HepG2 (cell line): ENCODE data around the gene NCLN. TPM values are rescaled to one million over a fixed set of nuclear protein-coding genes. Genes with fewer than 3 reads are reported as not detected.

Source experiments
- ATAC-seq: fragments of 200-7000 bp; cut with Tn5 transposase; 3 replicates; pipeline ENCODE4 v1.9.1; 2020; ENCODE audit warnings: mild to moderate bottlenecking, moderate library complexity
- BruUV-seq: library from RNA; stranded (reverse); fragments of 400-500 nt; replicated peaks from 2 replicates; lab custom pipeline; 2021; lab: Mats Ljungman, UMichigan
- CTCF ChIA-PET: fragments of 300-600 bp; formaldehyde crosslinking; extraction: SDS; loops from one replicate; lab custom pipeline; 2021; ENCODE audit warnings: low total read pairs, inconsistent platforms, low intra/inter-chr PET ratio; lab: Yijun Ruan, JAX
- POLR2A ChIA-PET: fragments of 350-600 bp; sonication (Branson Sonifier 250); formaldehyde crosslinking; loops from one replicate; lab custom pipeline; 2020; ENCODE audit warnings: antibody characterized with exemption, inconsistent platforms; lab: Yijun Ruan, JAX
- DNase-seq: peaks from one replicate; pipeline ENCODE4 v3.0.0-alpha.2; 2015; ENCODE audit warnings: low spot score
- FAIRE-seq: peaks from 3 replicates; lab custom pipeline; 2011; peaks lifted over from hg19 to GRCh38; lab: Jason Lieb, UNC
- H2AFZ ChIP-seq: one replicate; pipeline ENCODE4 v1.6.1; 2011; ENCODE audit warnings: low read length, inconsistent platforms
- H3K27ac ChIP-seq: fragments of 300-600 bp; 3 replicates; pipeline ENCODE4 v1.8.0; 2011; ENCODE audit warnings: mixed run types, mild to moderate bottlenecking, mixed read lengths, low read length, inconsistent platforms; ENCODE audit not compliant: insufficient read depth; ENCODE audit errors: extremely low read length
- H3K27me3 ChIP-seq, 2 experiments: fragments of 200-600 bp in 1 of 2; 2 replicates in 1 of 2; 3 replicates in 1 of 2; pipeline versions ENCODE4 v1.6.0 to v1.8.0; 2011; ENCODE audit warnings: low read length in 2 of 2, mild to moderate bottlenecking in 2 of 2, moderate library complexity in 2 of 2, inconsistent platforms in 1 of 2; ENCODE audit not compliant: insufficient read depth in 2 of 2, control insufficient read depth in 1 of 2
- H3K36me3 ChIP-seq, 2 experiments: fragments of 200-600 bp in 1 of 2; replicated peaks in 1 of 2; 2 replicates in 1 of 2; 3 replicates in 1 of 2; pipeline versions ENCODE4 v1.5.1 to v1.8.0; 2011; ENCODE audit warnings: low read length in 2 of 2, inconsistent platforms in 1 of 2; ENCODE audit not compliant: insufficient read depth in 2 of 2, control insufficient read depth in 1 of 2
- H3K4me1 ChIP-seq: 2 replicates; pipeline ENCODE4 v1.5.1; 2012; ENCODE audit warnings: low read length, inconsistent platforms; ENCODE audit not compliant: insufficient read depth
- H3K4me2 ChIP-seq: 2 replicates; pipeline ENCODE4 v1.6.0; 2011; ENCODE audit warnings: low read depth, low read length, inconsistent platforms
- H3K4me3 ChIP-seq, 3 experiments: fragments of 200-600 bp in 1 of 3; sonication (generic), shearing (Covaris generic) in 1 of 3; replicated peaks in 1 of 3; 2 replicates each; pipeline ENCODE4 v1.5.1; 2011 to 2016; ENCODE audit warnings: low read length in 3 of 3, inconsistent platforms in 2 of 3, low read depth in 2 of 3, mild to moderate bottlenecking in 2 of 3, control low read depth in 1 of 3, mixed read lengths in 1 of 3; ENCODE audit not compliant: insufficient read depth in 1 of 3
- H3K79me2 ChIP-seq: one replicate; pipeline ENCODE4 v1.6.1; 2011; ENCODE audit warnings: low read length, inconsistent platforms; ENCODE audit not compliant: insufficient read depth
- H3K9ac ChIP-seq: 2 replicates; pipeline ENCODE4 v1.6.0; 2011; ENCODE audit warnings: mild to moderate bottlenecking, low read depth, low read length, inconsistent platforms; ENCODE audit not compliant: insufficient read depth
- H3K9me3 ChIP-seq: 2 replicates; pipeline ENCODE4 v1.5.1; 2012; ENCODE audit warnings: mild to moderate bottlenecking, low read length
- H4K20me1 ChIP-seq: 2 replicates; pipeline ENCODE4 v1.6.0; 2011; ENCODE audit warnings: inconsistent platforms, mild to moderate bottlenecking, low read length, moderate library complexity; ENCODE audit not compliant: insufficient read depth
- CEBPG ChIP-seq: IDR thresholded peaks from 2 replicates; pipeline ENCODE4 v1.6.1; 2016
- KLF16 ChIP-seq, 2 experiments: sonication (generic) in 1 of 2; formaldehyde crosslinking in 1 of 2; IDR thresholded peaks; 2 replicates each; pipeline versions ENCODE4 v1.6.1 to v1.8.0; 2016 to 2023; ENCODE audit warnings: missing genetic modification reagents in 2 of 2, missing compliant biosample characterization in 1 of 2
- STAG1 ChIP-seq: sonication (generic); formaldehyde crosslinking; IDR thresholded peaks from 2 replicates; pipeline ENCODE4 v1.4.0; 2020; ENCODE audit warnings: missing genetic modification reagents
- ZBTB7A ChIP-seq: sonication (generic); formaldehyde crosslinking; IDR thresholded peaks from 2 replicates; pipeline ENCODE4 v1.8.0; 2022; ENCODE audit warnings: mild to moderate bottlenecking, missing genetic modification reagents
- ZNF768 ChIP-seq: sonication (generic); formaldehyde crosslinking; IDR thresholded peaks from 2 replicates; pipeline ENCODE4 v1.4.0; 2020; ENCODE audit warnings: missing genetic modification reagents
- WGBS: methylation state at CpG from one replicate; pipeline ENCODE4 v1.1.6; 2017; ENCODE audit warnings: low lambda C conversion rate; 5-methylcytosine and 5-hydroxymethylcytosine counted together
- in situ Hi-C: cut with HindIII; loops from 2 replicates; pipeline ENCODE4 v1.10.0; 2017; ENCODE audit warnings: low pct_unique_long_range_greater_than_20kb; ENCODE audit not compliant: extremely low pct_ligation_motif_present
- intact Hi-C: fragments of 100-400 bp; cut with micrococcal nuclease; formaldehyde crosslinking; loops from one replicate; pipeline ENCODE4 v1.10.0; 2022; ENCODE audit not compliant: unreplicated experiment
- polyA plus RNA-seq, 8 experiments: library from polyadenylated mRNA; depleted of rRNA in 3 of 8; stranded (reverse) in 7 of 8; unstranded in 1 of 8; fragments of >200 nt; fragmentation: Illumina TruSeq in 4 of 8; extraction: Trizol in 4 of 8; gene quantifications; 2 replicates each; pipeline versions ENCODE4 v1.2.1 to v1.2.3, GENCODE V29; 2011 to 2016; ENCODE audit warnings: low read depth in 4 of 8, missing spikeins in 1 of 8, mixed read lengths in 1 of 8; ENCODE audit not compliant: insufficient read depth in 1 of 8
- total RNA-seq, 5 experiments: library from RNA; depleted of rRNA; stranded (reverse); fragments of >200 nt; fragmentation: Illumina TruSeq; extraction: Trizol; gene quantifications; 2 replicates each; pipeline ENCODE4 v1.2.3, GENCODE V29; 2016; ENCODE audit warnings: low read depth in 1 of 5

NCLN gene
- total and polyA plus RNA-seq, 2 of the 13 experiments (the other 11 are each of a cell fraction or from before 2014, with no cell fraction given), result 42.6 to 56.0 TPM

DNA sequence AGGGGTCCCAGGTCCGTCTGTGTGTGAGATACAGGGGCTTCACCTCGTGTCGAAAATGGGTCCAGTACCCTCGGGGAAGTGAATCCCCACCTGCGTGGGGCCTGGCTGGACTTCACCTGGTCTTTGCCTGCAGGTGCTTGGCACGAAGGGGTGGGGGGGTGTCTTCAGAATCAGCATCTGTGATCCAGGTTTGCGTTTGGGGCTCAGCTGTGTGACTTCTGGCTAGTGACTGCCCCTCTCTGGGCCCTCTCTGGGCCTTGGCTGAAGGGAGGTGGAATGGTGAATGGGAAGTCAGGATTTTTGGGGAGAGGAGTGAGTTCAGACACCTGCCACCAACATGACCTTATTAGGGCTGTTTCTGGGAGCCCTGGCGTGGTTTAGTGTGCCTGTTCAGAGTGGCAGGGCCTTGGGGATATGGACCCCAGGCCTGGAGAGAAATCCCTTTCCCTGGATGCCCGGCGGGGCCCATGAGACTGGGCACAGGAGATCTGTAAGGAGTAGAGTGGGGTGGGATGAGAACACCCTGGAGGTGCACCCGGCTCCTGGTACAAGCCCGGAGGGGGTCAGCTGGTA lies 41.4 kb downstream of the NCLN start:
- no peak for FAIRE-seq
- H4K20me1 ChIP-seq, result peaks cover 4% of the 10 kb centered on the region; the same call in 1 of the 2 replicates
- no peak overlapping the region for H3K4me2 ChIP-seq
- H3K4me3 ChIP-seq, result no peak overlapping the region
- POLR2A ChIA-PET, result no interaction called here
- intact Hi-C loops, result no loop called here
- no peak for DNase-seq
- H3K9ac ChIP-seq, result no peak overlapping the region
- no peaks in the 10 kb centered on the region for H3K4me1 ChIP-seq
- H3K36me3 ChIP-seq, result no peaks in the 10 kb centered on the region
- ATAC-seq, result no peak; the same call in 2 of the 3 replicates
- TF ChIP-seq STAG1 (CRISPR knock-in tag) (no peak), KLF16 (CRISPR knock-in tag; IDR thresholded peaks at IDR 0.05) (no peak), ZNF768 (CRISPR knock-in tag) (peak; percentile 96)
- TF ChIP-seq, all 625 proteins: peak for 1
- no peaks in the 10 kb centered on the region for H3K79me2 ChIP-seq
- in situ Hi-C loops, result no loop called here
- CTCF ChIA-PET, result no interaction called here
- BruUV-seq, result no TSS peak
- peaks cover 2 to 43% of the 10 kb centered on the region in 2 experiments; a peak in 4 of 5 replicates for H3K27me3 ChIP-seq
- no peak overlapping the region for H3K27ac ChIP-seq
- no peak overlapping the region for H2AFZ ChIP-seq
- 0% methylated on average over 4 of the region's 12 CpGs for WGBS
- no peaks in the 10 kb centered on the region for H3K9me3 ChIP-seq

DNA sequence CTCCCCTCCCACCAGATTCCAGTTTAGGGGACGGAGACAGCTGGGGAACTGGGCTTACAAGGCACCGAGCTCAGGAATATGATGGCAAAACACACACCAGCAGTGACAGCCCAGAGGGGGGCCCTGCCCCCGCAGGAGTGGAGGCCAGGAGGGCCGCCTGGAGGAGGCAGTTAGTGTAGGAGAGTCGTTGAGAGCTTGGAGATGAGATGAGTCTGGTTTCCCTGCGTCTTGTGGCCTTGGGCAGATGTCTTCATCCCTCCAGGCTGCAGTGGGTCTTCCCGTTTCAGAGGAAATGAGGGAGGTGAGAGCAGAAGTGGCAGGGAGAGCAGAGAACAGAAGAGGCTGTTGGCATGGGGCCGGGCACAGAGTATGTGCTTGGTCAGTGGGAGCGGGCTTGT lies 43.6 kb downstream of the NCLN start:
- H3K27me3 ChIP-seq, result peaks cover 2 to 43% of the 10 kb centered on the region in 2 experiments; a peak in 4 of 5 replicates
- WGBS, result 11% methylated on average over 9 of the region's 9 CpGs
- H3K9me3 ChIP-seq, result no peaks in the 10 kb centered on the region
- no peak overlapping the region for H3K9ac ChIP-seq
- no peak overlapping the region for H3K4me2 ChIP-seq
- no peaks in the 10 kb centered on the region for H3K79me2 ChIP-seq
- no TSS peak for BruUV-seq
- POLR2A ChIA-PET, result no interaction called here
- CTCF ChIA-PET, result no interaction called here
- no peak overlapping the region for H2AFZ ChIP-seq
- H3K36me3 ChIP-seq, result no peaks in the 10 kb centered on the region
- FAIRE-seq, result no peak
- intact Hi-C loops (no loop called here), in situ Hi-C loops (no loop called here)
- no peak overlapping the region for H3K4me3 ChIP-seq
- TF ChIP-seq CEBPG (CRISPR knock-in tag) (no peak), ZBTB7A (CRISPR knock-in tag) (no peak)
- ATAC-seq, result no peak
- no peak overlapping the region for H3K27ac ChIP-seq
- DNase-seq, result no peak
- no peaks in the 10 kb centered on the region for H4K20me1 ChIP-seq
- H3K4me1 ChIP-seq, result no peaks in the 10 kb centered on the region
